Measurements from ENCODE around the gene BCAS1.

- TF ChIP-seq POLR2A (IDR thresholded peaks at IDR 0.05; ENCODE audit: low read length), result no peak
- no peak for TF ChIP-seq GATA1 (IDR thresholded peaks at IDR 0.05; ENCODE audit: low read depth, low read length)
Observed at GRCh38 chr20:54082100-54082499, 11.7 kb upstream of the BCAS1 start.

Data from erythroblast (primary cell).